OCI-LY3 (cell line): ENCODE data around the gene SERPINB4.
"Not testable (repeated sequence)": the region's sequence is repeated elsewhere in the genome, so short reads cannot be mapped to it uniquely, and the experiment has no call there.

Source experiments
- H2AFZ ChIP-seq: fragments of 200-600, 300-600 bp; shearing (Covaris generic); 2 replicates; pipeline ENCODE4 v1.6.0; 2014; ENCODE audit warnings: antibody characterized with exemption, low read depth, low read length
- H3K27ac ChIP-seq: fragments of 200-600, 300-600 bp; sonication (generic); 2 replicates; pipeline ENCODE4 v1.5.1; 2014; ENCODE audit warnings: mild to moderate bottlenecking, low read length, moderate library complexity, mixed read lengths
- H3K27me3 ChIP-seq: fragments of 200-600, 300-600 bp; sonication (generic); 2 replicates; pipeline ENCODE4 v1.6.1; 2014; ENCODE audit warnings: low read depth, low read length, mixed read lengths
- H3K36me3 ChIP-seq: fragments of 200-600, 300-600 bp; sonication (generic); replicated peaks from 2 replicates; pipeline ENCODE3; 2014; ENCODE audit warnings: low read depth, low read length, mixed read lengths
- H3K4me1 ChIP-seq: fragments of 300-600, 200-600 bp; sonication (generic); 2 replicates; pipeline ENCODE4 v1.6.1; 2014; ENCODE audit warnings: low read length, mixed read lengths
- H3K4me2 ChIP-seq: fragments of 200-600, 300-600 bp; sonication (generic); 2 replicates; pipeline ENCODE4 v1.6.1; 2014; ENCODE audit warnings: low read length, mixed read lengths
- H3K4me3 ChIP-seq: fragments of 300-600, 200-600 bp; sonication (generic); 2 replicates; pipeline ENCODE4 v1.5.1; 2014; ENCODE audit warnings: antibody characterized with exemption, mild to moderate bottlenecking, low read length, moderate library complexity
- H3K79me2 ChIP-seq: fragments of 300-600, 200-600 bp; shearing (Covaris generic); 2 replicates; pipeline ENCODE4 v1.6.1; 2014; ENCODE audit warnings: mild to moderate bottlenecking, low read length, mixed read lengths
- H3K9ac ChIP-seq: fragments of 300-600, 200-600 bp; shearing (Covaris generic); 2 replicates; pipeline ENCODE4 v1.6.0; 2014; ENCODE audit warnings: mild to moderate bottlenecking, low read length, moderate library complexity
- H3K9me3 ChIP-seq: fragments of 200-600, 300-600 bp; shearing (Covaris generic); 2 replicates; pipeline ENCODE4 v1.6.1; 2014; ENCODE audit warnings: low read length, mixed read lengths; ENCODE audit not compliant: insufficient read depth
- H4K20me1 ChIP-seq: fragments of 200-600, 300-600 bp; sonication (generic); 2 replicates; pipeline ENCODE4 v1.6.1; 2016; ENCODE audit warnings: low read length, mixed read lengths; ENCODE audit not compliant: insufficient read depth
- CTCF ChIP-seq: fragments of 200-600, 300-600 bp; sonication (generic); IDR thresholded peaks from 2 replicates; pipeline ENCODE4 v1.5.1; 2014; ENCODE audit warnings: antibody characterized with exemption, low read length, low read depth
- EZH2phosphoT487 ChIP-seq: fragments of 200-600 bp; shearing (Covaris generic); IDR thresholded peaks from 2 replicates; pipeline ENCODE4 v1.6.1; 2018; ENCODE audit warnings: antibody characterized with exemption, mixed run types, low read depth

SERPINB4 gene

GRCh38 chr18:63648241-63648640 lies 4.2 kb upstream of the SERPINB4 start:
- no peaks in the 10 kb centered on the region for H3K36me3 ChIP-seq
- H3K27me3 ChIP-seq = no peaks in the 10 kb centered on the region
- no peak for TF ChIP-seq EZH2phosphoT487
- TF ChIP-seq CTCF = no peak
- no peak overlapping the region for H3K27ac ChIP-seq
- no peak overlapping the region for H3K4me3 ChIP-seq
- no peaks in the 10 kb centered on the region for H3K9me3 ChIP-seq
- H3K4me1 ChIP-seq = no peaks in the 10 kb centered on the region
- no peak overlapping the region for H3K4me2 ChIP-seq
- H4K20me1 ChIP-seq = no peaks in the 10 kb centered on the region
- no peaks in the 10 kb centered on the region for H3K79me2 ChIP-seq
- H3K9ac ChIP-seq = no peak overlapping the region
- no peak overlapping the region for H2AFZ ChIP-seq

- H2AFZ ChIP-seq = no peak overlapping the region
- H3K27ac ChIP-seq = no peak overlapping the region
- TF ChIP-seq EZH2phosphoT487 = no peak
- no peak for TF ChIP-seq CTCF
- no peak overlapping the region for H3K4me2 ChIP-seq
- no peaks in the 10 kb centered on the region for H3K36me3 ChIP-seq
- H4K20me1 ChIP-seq = no peaks in the 10 kb centered on the region
- H3K27me3 ChIP-seq = no peaks in the 10 kb centered on the region
- H3K9me3 ChIP-seq = no peaks in the 10 kb centered on the region
- no peak overlapping the region for H3K4me3 ChIP-seq
- H3K4me1 ChIP-seq = no peaks in the 10 kb centered on the region
- H3K9ac ChIP-seq = no peak overlapping the region
- H3K79me2 ChIP-seq = no peaks in the 10 kb centered on the region
These were observed 2.9 kb upstream of the SERPINB4 start for GRCh38 chr18:63646936-63647335.

GRCh38 chr18:63644694-63645093 lies 638 bp upstream of the SERPINB4 start:
- H3K4me3 ChIP-seq, H3K9ac ChIP-seq, H3K27me3 ChIP-seq, H3K79me2 ChIP-seq, H3K4me2 ChIP-seq, H3K4me1 ChIP-seq, H2AFZ ChIP-seq, H3K9me3 ChIP-seq, H3K27ac ChIP-seq, H3K36me3 ChIP-seq, H4K20me1 ChIP-seq: not testable (repeated sequence)

GRCh38 chr18:63642668-63643356 lies 1.2 kb downstream of the SERPINB4 start:
- not testable (repeated sequence) for H3K27ac ChIP-seq, H3K4me1 ChIP-seq, H3K4me3 ChIP-seq, H3K9me3 ChIP-seq, H4K20me1 ChIP-seq, H3K9ac ChIP-seq, H3K79me2 ChIP-seq, H3K36me3 ChIP-seq, H3K27me3 ChIP-seq, H3K4me2 ChIP-seq, H2AFZ ChIP-seq

- H3K27me3 ChIP-seq, H2AFZ ChIP-seq, H3K9ac ChIP-seq, H3K9me3 ChIP-seq, H3K4me1 ChIP-seq, H3K27ac ChIP-seq, H3K4me3 ChIP-seq, H3K79me2 ChIP-seq, H3K4me2 ChIP-seq, H3K36me3 ChIP-seq, H4K20me1 ChIP-seq: not testable (repeated sequence)
These were observed 2.8 kb downstream of the SERPINB4 start for GRCh38 chr18:63641157-63641680.
